ENCODE measurements around the gene ABHD5.

DNA sequence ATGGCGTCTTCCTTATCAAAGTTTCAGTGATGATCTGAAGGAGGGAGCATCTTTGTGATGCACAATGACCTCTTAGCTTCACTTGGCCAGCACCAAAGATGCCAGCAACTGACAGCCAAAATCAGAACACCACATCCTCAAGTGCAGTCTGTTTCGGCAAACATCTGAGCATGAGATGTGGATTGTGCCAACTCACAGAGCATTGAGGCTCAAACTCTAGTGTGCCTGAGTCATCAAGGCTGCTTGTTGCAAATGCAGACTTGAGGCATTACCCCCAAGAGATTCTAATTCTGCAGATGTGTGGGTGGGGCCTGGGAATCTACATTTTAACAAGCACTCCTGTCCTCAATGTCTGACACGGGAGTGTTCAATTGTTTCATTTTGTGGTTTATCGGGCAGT, 35.8 kb downstream of the ABHD5 start:
- TF ChIP-seq CTCF (IDR thresholded peaks at IDR 0.05; ENCODE audit: low read depth, low read length, poor library complexity, severe bottlenecking): no peak
- no peak for TF ChIP-seq EZH2phosphoT487 (IDR thresholded peaks at IDR 0.05; ENCODE audit: borderline replicate concordance, low read length)
